ENCODE data around the gene IFT52. TPM values are rescaled to one million over a fixed set of nuclear protein-coding genes. Genes with fewer than 3 reads are reported as not detected.

The IFT52 gene
- total RNA-seq, 4 donors from 2014 or later: 1.4 to 83.4 (median 19.9) TPM

DNA sequence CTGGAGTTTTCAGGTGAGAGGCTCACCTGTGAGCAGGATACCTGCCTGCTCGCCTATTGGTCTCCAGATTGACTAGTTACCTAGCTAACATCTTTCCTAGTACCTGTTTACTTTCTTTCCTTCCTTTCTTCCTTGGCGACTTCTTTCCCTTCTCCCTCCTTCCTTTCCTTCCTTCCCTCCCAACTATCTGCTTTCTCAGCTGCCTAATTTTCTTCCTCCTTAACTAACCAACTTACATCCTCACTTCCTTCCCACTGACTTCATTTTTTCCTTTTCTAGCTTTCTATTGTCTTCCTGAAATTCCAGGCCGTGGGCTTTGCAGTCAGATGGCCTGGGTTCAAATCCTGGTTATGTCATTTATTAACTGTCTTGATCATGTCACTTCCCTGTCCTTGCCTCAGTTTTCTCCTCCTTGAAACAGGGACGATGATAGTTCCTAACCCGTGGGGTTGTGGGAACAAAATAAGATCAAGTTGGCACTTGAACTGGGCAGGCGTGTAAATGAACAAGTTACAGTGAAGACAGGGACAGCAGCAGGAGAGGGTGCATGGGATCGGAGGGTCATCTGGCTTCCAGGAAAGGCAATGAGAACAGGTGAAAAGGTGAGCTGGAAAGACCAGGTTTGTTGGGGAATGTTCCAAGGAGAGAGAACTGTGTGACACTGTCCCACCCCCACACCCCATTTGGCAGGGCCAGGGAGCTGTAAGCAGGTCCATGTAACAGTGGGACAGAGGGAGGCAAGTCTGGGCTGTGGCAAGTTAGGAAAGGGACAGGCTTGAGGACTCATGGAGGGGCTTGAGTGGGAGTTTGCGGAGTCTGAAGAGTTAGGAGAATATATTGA, 31.4 kb upstream of the IFT52 start:
- Histone ChIP-seq H3K36me3 (no peaks in the 10 kb centered on the region), H3K4me1 (peaks cover 5 to 31% (median 21%) of the 10 kb centered on the region in 4 donors), H3K27ac (peak overlapping the region; percentile 85 to 89 (median 87)), H3K9me3 (no peaks in the 10 kb centered on the region), H3K4me3 (peak overlapping the region in 3 of 4 donors; percentile 17 to 42 (median 31)), H3K27me3 (no peaks in the 10 kb centered on the region)
- 46 to 49% methylated on average over 8 of the region's 8 CpGs for WGBS, 2 donors (ENCODE audit: low coverage in 1 of 2)
- no peak for DNase-seq
- intact Hi-C loops (cut with DNase I; ENCODE audit: low total_unique reads): no loop called here
- in situ Hi-C loops (cut with MboI; ENCODE audit: low pct_ligation_motif_present in 1 of 4, low pct_unique_long_range_greater_than_20kb in 1 of 4, low sequenced_read_pairs in 3 of 4): no loop called here
- TF ChIP-seq POLR2A (IDR thresholded peaks at IDR 0.05): no peak
- TF ChIP-seq EP300 (IDR thresholded peaks at IDR 0.05; ENCODE audit: low read depth): no peak
- TF ChIP-seq, protein P1, sequence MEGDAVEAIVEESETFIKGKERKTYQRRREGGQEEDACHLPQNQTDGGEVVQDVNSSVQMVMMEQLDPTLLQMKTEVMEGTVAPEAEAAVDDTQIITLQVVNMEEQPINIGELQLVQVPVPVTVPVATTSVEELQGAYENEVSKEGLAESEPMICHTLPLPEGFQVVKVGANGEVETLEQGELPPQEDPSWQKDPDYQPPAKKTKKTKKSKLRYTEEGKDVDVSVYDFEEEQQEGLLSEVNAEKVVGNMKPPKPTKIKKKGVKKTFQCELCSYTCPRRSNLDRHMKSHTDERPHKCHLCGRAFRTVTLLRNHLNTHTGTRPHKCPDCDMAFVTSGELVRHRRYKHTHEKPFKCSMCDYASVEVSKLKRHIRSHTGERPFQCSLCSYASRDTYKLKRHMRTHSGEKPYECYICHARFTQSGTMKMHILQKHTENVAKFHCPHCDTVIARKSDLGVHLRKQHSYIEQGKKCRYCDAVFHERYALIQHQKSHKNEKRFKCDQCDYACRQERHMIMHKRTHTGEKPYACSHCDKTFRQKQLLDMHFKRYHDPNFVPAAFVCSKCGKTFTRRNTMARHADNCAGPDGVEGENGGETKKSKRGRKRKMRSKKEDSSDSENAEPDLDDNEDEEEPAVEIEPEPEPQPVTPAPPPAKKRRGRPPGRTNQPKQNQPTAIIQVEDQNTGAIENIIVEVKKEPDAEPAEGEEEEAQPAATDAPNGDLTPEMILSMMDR (IDR thresholded peaks at IDR 0.05): no peak
- TF ChIP-seq POLR2AphosphoS5 (IDR thresholded peaks at IDR 0.05): no peak

DNA sequence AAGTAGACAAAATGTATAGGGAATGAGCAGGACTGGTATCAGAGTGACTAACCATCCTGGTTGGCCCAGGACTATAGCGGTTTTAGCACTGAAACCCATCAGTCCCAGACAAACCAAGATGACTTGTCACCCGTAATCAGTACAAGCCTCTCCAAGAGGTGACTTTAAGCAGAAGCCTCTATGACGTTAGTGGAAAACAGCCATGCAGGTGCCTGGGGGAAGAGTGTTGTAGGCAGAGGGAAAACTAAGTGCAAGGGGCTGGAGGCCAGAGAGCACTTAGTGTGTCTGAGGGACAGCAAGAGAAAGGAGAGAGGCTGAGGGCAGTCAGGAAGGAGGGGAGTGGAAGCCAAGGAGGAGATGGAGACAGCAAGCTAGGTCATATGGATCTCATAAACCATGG, 29.8 kb upstream of the IFT52 start:
- DNase-seq: no peak
- Histone ChIP-seq H3K27me3 (no peaks in the 10 kb centered on the region), H3K9me3 (no peaks in the 10 kb centered on the region), H3K27ac (no peak overlapping the region), H3K4me1 (peaks cover 4 to 27% (median 17%) of the 10 kb centered on the region in 4 donors), H3K4me3 (peak overlapping the region in 1 of 4 donors; percentile 42), H3K36me3 (no peaks in the 10 kb centered on the region)
- TF ChIP-seq EP300 (IDR thresholded peaks at IDR 0.05; ENCODE audit: low read depth): no peak
- TF ChIP-seq POLR2A (IDR thresholded peaks at IDR 0.05): no peak
- TF ChIP-seq POLR2AphosphoS5 (IDR thresholded peaks at IDR 0.05): no peak
- TF ChIP-seq, protein P1 (IDR thresholded peaks at IDR 0.05): no peak
- intact Hi-C loops (cut with DNase I; ENCODE audit: low total_unique reads) (no loop called here), in situ Hi-C loops (cut with MboI; ENCODE audit: low pct_ligation_motif_present in 1 of 4, low pct_unique_long_range_greater_than_20kb in 1 of 4, low sequenced_read_pairs in 3 of 4) (no loop called here)
- WGBS, 2 donors (ENCODE audit: low coverage in 1 of 2): 85 to 100% methylated on average over 1 to 3 of the region's 3 CpGs

DNA sequence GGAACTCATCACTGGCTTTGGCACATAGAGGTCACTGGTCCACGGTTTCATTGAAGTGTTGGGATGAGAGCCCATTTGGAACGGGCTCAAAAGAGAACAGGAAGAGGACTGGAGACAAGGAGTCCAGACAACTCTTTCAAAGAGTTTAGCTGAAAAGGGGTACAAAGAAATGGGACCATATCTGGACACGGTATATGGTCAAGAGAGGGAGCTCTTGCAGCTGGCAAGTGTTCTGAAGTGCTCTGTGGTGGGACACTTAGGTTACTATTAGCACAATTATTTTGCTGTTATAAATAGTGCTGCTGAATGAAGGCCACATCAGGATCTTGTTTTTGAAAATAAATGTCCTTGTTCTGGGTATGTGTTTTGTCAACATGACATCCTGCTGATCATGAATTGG, 27.3 kb upstream of the IFT52 start:
- no peak overlapping the region for H3K27ac ChIP-seq
- H3K36me3 ChIP-seq: no peaks in the 10 kb centered on the region
- DNase-seq: no peak
- in situ Hi-C loops (cut with MboI; ENCODE audit: low pct_ligation_motif_present in 1 of 4, low pct_unique_long_range_greater_than_20kb in 1 of 4, low sequenced_read_pairs in 3 of 4) (no loop called here), intact Hi-C loops (cut with DNase I; ENCODE audit: low total_unique reads) (no loop called here)
- H3K4me1 ChIP-seq: peaks cover 0 to 5% (median 3%) of the 10 kb centered on the region in 4 donors
- 56 to 78% methylated on average over 3 of the region's 3 CpGs for WGBS, 2 donors (ENCODE audit: low coverage in 1 of 2)
- no peak for TF ChIP-seq POLR2A (IDR thresholded peaks at IDR 0.05)
- no peaks in the 10 kb centered on the region for H3K9me3 ChIP-seq
- no peak overlapping the region for H3K4me3 ChIP-seq
- no peaks in the 10 kb centered on the region for H3K27me3 ChIP-seq

DNA sequence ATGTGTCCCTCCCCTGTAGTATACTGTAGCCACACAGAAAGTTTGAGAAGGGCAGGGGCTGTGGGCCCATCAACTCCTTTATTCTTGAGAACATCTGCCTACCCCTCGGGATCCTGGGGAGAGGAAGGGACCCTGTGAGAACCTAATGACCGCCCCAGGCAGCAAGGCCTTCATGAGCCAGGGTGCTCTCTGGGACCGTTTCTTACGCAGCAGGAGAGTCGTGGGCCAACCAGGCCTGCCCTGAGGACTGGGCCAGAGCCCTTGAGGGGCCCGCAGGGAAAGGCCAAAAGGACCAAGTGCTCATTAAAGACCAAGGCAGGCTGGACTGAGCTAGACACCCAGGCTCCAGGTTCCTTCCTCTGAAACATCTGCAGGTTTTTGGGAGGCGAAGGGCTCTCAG, 26.7 kb upstream of the IFT52 start:
- in situ Hi-C loops (cut with MboI; ENCODE audit: low pct_ligation_motif_present in 1 of 4, low pct_unique_long_range_greater_than_20kb in 1 of 4, low sequenced_read_pairs in 3 of 4) (no loop called here), intact Hi-C loops (cut with DNase I; ENCODE audit: low total_unique reads) (no loop called here)
- 98% methylated on average over 7 of the region's 7 CpGs; no CpG with 5 or more reads in 1 of the 2 donors for WGBS, 2 donors (ENCODE audit: low coverage in 1 of 2)
- Histone ChIP-seq H3K27ac (no peak overlapping the region), H3K4me3 (no peak overlapping the region), H3K36me3 (no peaks in the 10 kb centered on the region), H3K4me1 (peaks cover 0 to 5% (median 0%) of the 10 kb centered on the region in 4 donors), H3K9me3 (no peaks in the 10 kb centered on the region), H3K27me3 (no peaks in the 10 kb centered on the region)
- no peak for DNase-seq
- TF ChIP-seq POLR2AphosphoS5 (IDR thresholded peaks at IDR 0.05): no peak
- no peak for TF ChIP-seq POLR2A (IDR thresholded peaks at IDR 0.05)
- TF ChIP-seq EP300 (IDR thresholded peaks at IDR 0.05; ENCODE audit: low read depth): no peak
- TF ChIP-seq, protein P1 (IDR thresholded peaks at IDR 0.05): no peak
